MCF 10A (cell line): ENCODE measurements around the gene KMT2C. TPM values are rescaled to one million over a fixed set of nuclear protein-coding genes. Genes with fewer than 3 reads are reported as not detected.
A peak's percentile ranks its signal among the peaks of the same experiment; 100 is the strongest.
"Not testable (repeated sequence)": the region's sequence is repeated elsewhere in the genome, so short reads cannot be mapped to it uniquely, and the experiment has no call there.

Source experiments
- BruUV-seq: library from RNA; stranded (reverse); fragments of 400-500 nt; replicated peaks from 2 replicates; lab custom pipeline; 2021; lab: Mats Ljungman, UMichigan
- CTCF ChIA-PET: fragments of 300-600 bp; sonication (Branson Sonifier 250); formaldehyde crosslinking; extraction: SDS; loops from one replicate; lab custom pipeline; 2021; ENCODE audit warnings: antibody characterized with exemption, inconsistent platforms; lab: Yijun Ruan, JAX
- POLR2A ChIA-PET: fragments of 300-600, 350-650 bp; sonication (Branson Sonifier 250); formaldehyde crosslinking; extraction: SDS; loops from one replicate; lab custom pipeline; 2020; ENCODE audit warnings: antibody characterized with exemption, inconsistent platforms; lab: Yijun Ruan, JAX
- DNase-seq: peaks from one replicate; pipeline ENCODE4 v3.0.0-alpha.2; 2018; ENCODE audit not compliant: unreplicated experiment
- H3K27ac Mint-ChIP-seq: one replicate; pipeline ENCODE4 v1.8.0; 2022; ENCODE audit warnings: mild to moderate bottlenecking, low read depth, mixed read lengths; ENCODE audit not compliant: unreplicated experiment
- H3K27me3 Mint-ChIP-seq: one replicate; pipeline ENCODE4 v1.8.0; 2022; ENCODE audit warnings: mixed read lengths; ENCODE audit not compliant: insufficient read depth, unreplicated experiment
- H3K36me3 Mint-ChIP-seq: one replicate; pipeline ENCODE4 v1.8.0; 2022; ENCODE audit warnings: mild to moderate bottlenecking, moderate library complexity, mixed read lengths; ENCODE audit not compliant: insufficient read depth, unreplicated experiment
- H3K4me1 Mint-ChIP-seq: one replicate; pipeline ENCODE4 v1.8.0; 2022; ENCODE audit warnings: mixed read lengths; ENCODE audit not compliant: insufficient read depth, unreplicated experiment
- H3K4me3 Mint-ChIP-seq: one replicate; pipeline ENCODE4 v1.8.0; 2022; ENCODE audit warnings: mild to moderate bottlenecking, moderate library complexity, mixed read lengths; ENCODE audit not compliant: unreplicated experiment
- H3K9me3 Mint-ChIP-seq: one replicate; pipeline ENCODE4 v1.8.0; 2022; ENCODE audit warnings: mixed read lengths; ENCODE audit not compliant: unreplicated experiment
- CTCF ChIP-seq: fragments of 200-600 bp; IDR thresholded peaks from one replicate; pipeline ENCODE4 v1.8.0; 2022; ENCODE audit warnings: antibody characterized with exemption, mild to moderate bottlenecking; ENCODE audit not compliant: unreplicated experiment
- intact Hi-C: fragments of 100-400 bp; cut with micrococcal nuclease; formaldehyde crosslinking; loops from 2 replicates; pipeline ENCODE4 v1.14.1; 2022
- total RNA-seq: library from RNA; stranded (reverse); gene quantifications from 2 replicates; pipeline ENCODE4 v1.2.3, GENCODE V29; 2022

KMT2C gene
- total RNA-seq, 1 experiment from 2014 or later = 54.6 TPM

- H3K9me3 Mint-ChIP-seq = no peaks in the 10 kb centered on the region
- intact Hi-C loops = no loop called here
- DNase-seq = no peak
- no peak overlapping the region for H3K27ac Mint-ChIP-seq
- no peaks in the 10 kb centered on the region for H3K27me3 Mint-ChIP-seq
- H3K4me3 Mint-ChIP-seq = no peak overlapping the region
- no peaks in the 10 kb centered on the region for H3K4me1 Mint-ChIP-seq
- ChIA-PET CTCF (no interaction called here), POLR2A (no interaction called here)
- TF ChIP-seq CTCF = no peak
- no TSS peak for BruUV-seq
- no peaks in the 10 kb centered on the region for H3K36me3 Mint-ChIP-seq
Observed at GRCh38 chr7:152479595-152479994, 43.8 kb upstream of the KMT2C start.

- no peak for TF ChIP-seq CTCF
- Mint-ChIP-seq H3K36me3 (no peaks in the 10 kb centered on the region), H3K27me3 (no peaks in the 10 kb centered on the region), H3K27ac (no peak overlapping the region), H3K9me3 (no peaks in the 10 kb centered on the region), H3K4me1 (no peaks in the 10 kb centered on the region), H3K4me3 (no peak overlapping the region)
- POLR2A ChIA-PET = no interaction called here
- BruUV-seq = no TSS peak
- CTCF ChIA-PET = interaction anchor here (0.6 kb wide), 1 partner anchor 1623 kb away, joined by 3 read pairs; no protein-coding TSS in a partner anchor
- DNase-seq = no peak
- intact Hi-C loops = no loop called here
Observed at GRCh38 chr7:152478140-152478539, 42.3 kb upstream of the KMT2C start.

DNA sequence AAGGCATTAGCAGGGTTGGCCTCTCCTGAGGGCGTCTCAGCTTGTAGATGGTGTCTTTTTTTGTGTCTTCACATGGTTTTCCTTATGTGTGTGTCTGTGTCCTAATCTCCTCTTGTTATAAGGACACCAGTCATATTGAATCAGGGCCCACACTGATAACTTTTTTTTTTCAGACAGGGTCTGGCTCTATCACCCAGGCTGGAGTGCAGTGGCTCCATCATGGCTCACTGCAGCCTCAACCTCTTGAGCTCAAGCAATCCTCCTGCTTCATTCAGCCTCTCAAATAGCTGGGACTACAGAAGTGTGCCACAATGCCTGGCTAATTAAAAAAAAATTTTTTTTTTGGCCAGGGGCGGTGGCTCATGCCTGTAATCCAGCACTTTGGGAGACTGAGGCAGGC lies 41.3 kb upstream of the KMT2C start:
- Mint-ChIP-seq H3K9me3 (no peaks in the 10 kb centered on the region), H3K36me3 (no peaks in the 10 kb centered on the region), H3K27me3 (no peaks in the 10 kb centered on the region), H3K27ac (no peak overlapping the region), H3K4me1 (no peaks in the 10 kb centered on the region), H3K4me3 (no peak overlapping the region)
- intact Hi-C loops = no loop called here
- POLR2A ChIA-PET = interaction anchor here (0.7 kb wide), 1 partner anchor 197 kb away, joined by 3 read pairs; no protein-coding TSS in a partner anchor
- no peak for DNase-seq
- CTCF ChIA-PET = interaction anchor here (0.6 kb wide), 1 partner anchor 183 kb away, joined by 3 read pairs; no protein-coding TSS in a partner anchor
- TF ChIP-seq CTCF = no peak
- BruUV-seq = no TSS peak

- H3K9me3 Mint-ChIP-seq = no peaks in the 10 kb centered on the region
- DNase-seq = no peak
- CTCF ChIA-PET = no interaction called here
- H3K4me1 Mint-ChIP-seq = no peaks in the 10 kb centered on the region
- H3K27ac Mint-ChIP-seq = no peak overlapping the region
- intact Hi-C loops = no loop called here
- POLR2A ChIA-PET = interaction anchor here (0.7 kb wide), 1 partner anchor 197 kb away, joined by 3 read pairs; no protein-coding TSS in a partner anchor
- H3K27me3 Mint-ChIP-seq = no peaks in the 10 kb centered on the region
- no TSS peak for BruUV-seq
- no peaks in the 10 kb centered on the region for H3K36me3 Mint-ChIP-seq
- TF ChIP-seq CTCF = no peak
- H3K4me3 Mint-ChIP-seq = no peak overlapping the region
Observed at GRCh38 chr7:152476551-152476950, 40.7 kb upstream of the KMT2C start.

DNA sequence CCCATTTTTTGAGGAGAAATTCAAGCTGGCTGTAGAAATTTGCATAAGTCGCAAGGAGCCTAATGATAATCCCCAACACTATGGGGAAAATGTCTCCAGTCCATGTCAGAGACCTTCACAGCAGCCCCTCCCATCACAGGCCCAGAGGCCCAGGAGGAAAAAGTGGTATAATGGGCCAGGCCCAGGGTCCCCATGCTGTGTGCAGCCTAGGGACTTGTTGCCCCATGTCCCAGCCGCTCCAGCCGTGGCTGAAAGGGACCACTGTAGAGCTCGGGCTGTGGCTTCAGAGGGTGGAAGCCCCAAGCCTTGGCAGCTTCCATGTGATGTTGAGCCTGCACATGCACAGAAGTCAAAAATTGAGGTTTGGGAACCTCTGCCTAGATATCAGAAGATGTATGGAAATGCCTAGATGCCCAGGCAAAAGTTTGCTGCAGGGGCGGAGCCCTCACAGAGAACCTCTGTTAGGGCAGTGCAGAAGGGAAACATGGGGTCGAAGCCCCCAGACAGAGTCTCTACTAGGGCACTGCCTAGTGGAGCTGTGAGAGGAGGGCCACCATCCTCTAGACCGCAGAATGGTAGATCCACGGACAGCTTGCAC lies 35.3 kb upstream of the KMT2C start:
- DNase-seq, H3K27me3 Mint-ChIP-seq, H3K9me3 Mint-ChIP-seq, H3K36me3 Mint-ChIP-seq, BruUV-seq, intact Hi-C loops: not testable (repeated sequence)
- ChIA-PET CTCF (interaction anchor here (0.6 kb wide), 2 partner anchors 117 to 366 kb away, joined by 3 to 5 read pairs; no protein-coding TSS in a partner anchor), POLR2A (interaction anchor here (1.4 kb wide), 1 partner anchor 204 kb away, joined by 3 read pairs; no protein-coding TSS in a partner anchor)
- H3K4me3 Mint-ChIP-seq = peak overlapping the region; percentile 47
- peak overlapping the region; percentile 22 for H3K27ac Mint-ChIP-seq
- H3K4me1 Mint-ChIP-seq = peaks cover 12% of the 10 kb centered on the region

- H3K36me3 Mint-ChIP-seq, intact Hi-C loops, H3K9me3 Mint-ChIP-seq, BruUV-seq, DNase-seq, H3K27me3 Mint-ChIP-seq: not testable (repeated sequence)
- peak overlapping the region; percentile 22 for H3K27ac Mint-ChIP-seq
- ChIA-PET POLR2A (interaction anchor here (1.4 kb wide), 1 partner anchor 205 kb away, joined by 3 read pairs; no protein-coding TSS in a partner anchor), CTCF (interaction anchor here (0.6 kb wide), 2 partner anchors 56 to 367 kb away, joined by 3 to 5 read pairs; no protein-coding TSS in a partner anchor)
- peaks cover 12% of the 10 kb centered on the region for H3K4me1 Mint-ChIP-seq
- H3K4me3 Mint-ChIP-seq = peak overlapping the region; percentile 47
Observed at GRCh38 chr7:152470251-152471022, 34.6 kb upstream of the KMT2C start.
